IMR-90 (cell line): ENCODE results near the gene PIK3CG. TPM values are rescaled to one million over a fixed set of nuclear protein-coding genes. Genes with fewer than 3 reads are reported as not detected.
A peak's percentile ranks its signal among the peaks of the same experiment; 100 is the strongest.

Experiments used
- ATAC-seq: fragments of 200-7000 bp; cut with Tn5 transposase; 2 replicates; pipeline ENCODE4 v1.9.1; 2020; ENCODE audit warnings: low read depth, mild to moderate bottlenecking, moderate library complexity
- BruUV-seq: library from RNA; stranded (reverse); fragments of 400-500 nt; replicated peaks from 2 replicates; lab custom pipeline; 2021; lab: Mats Ljungman, UMichigan
- CTCF ChIA-PET: fragments of 300-600 bp; formaldehyde crosslinking; extraction: SDS; loops from one replicate; lab custom pipeline; 2021; ENCODE audit warnings: antibody characterized with exemption; lab: Yijun Ruan, JAX
- POLR2A ChIA-PET: fragments of 300-600 bp; sonication (Branson Sonifier 250); formaldehyde crosslinking; loops from one replicate; lab custom pipeline; 2022; ENCODE audit warnings: antibody characterized with exemption; ENCODE audit not compliant: unreplicated experiment; lab: Charles Lee
- DNase-seq: peaks from one replicate; pipeline ENCODE4 v3.0.0; 2013
- H2AFZ ChIP-seq: replicated peaks from 2 replicates; pipeline ENCODE3; 2013; ENCODE audit warnings: low read length, mild to moderate bottlenecking; ENCODE audit not compliant: poor library complexity
- H2AK5ac ChIP-seq: 2 replicates; pipeline ENCODE4 v1.6.1; 2013; ENCODE audit warnings: low read depth, low read length, inconsistent platforms
- H2AK9ac ChIP-seq: replicated peaks from 2 replicates; pipeline ENCODE3; 2013; ENCODE audit warnings: mild to moderate bottlenecking, low read depth, low read length, moderate library complexity; ENCODE audit not compliant: poor library complexity
- H2BK120ac ChIP-seq: 2 replicates; pipeline ENCODE4 v1.6.1; 2013; ENCODE audit warnings: low read depth, low read length, inconsistent platforms
- H2BK15ac ChIP-seq: 3 replicates; pipeline ENCODE4 v1.6.1; 2013; ENCODE audit warnings: low read depth, low read length, inconsistent platforms
- H2BK20ac ChIP-seq: 2 replicates; pipeline ENCODE4 v1.6.1; 2013; ENCODE audit warnings: low read depth, mild to moderate bottlenecking, inconsistent platforms, low read length, moderate library complexity
- H2BK5ac ChIP-seq: 2 replicates; pipeline ENCODE4 v1.6.1; 2013; ENCODE audit warnings: mild to moderate bottlenecking, low read depth, low read length, inconsistent platforms; ENCODE audit not compliant: poor library complexity, severe bottlenecking
- H3K14ac ChIP-seq: replicated peaks from 2 replicates; pipeline ENCODE4 v1.6.1; 2013; ENCODE audit warnings: low read depth, low read length, inconsistent platforms
- H3K18ac ChIP-seq: 2 replicates; pipeline ENCODE4 v1.6.1; 2013; ENCODE audit warnings: low read depth, low read length, control low read depth
- H3K23ac ChIP-seq: 2 replicates; pipeline ENCODE4 v1.6.1; 2013; ENCODE audit warnings: low read depth, low read length, inconsistent platforms
- H3K27ac ChIP-seq: 2 replicates; pipeline ENCODE4 v1.5.1; 2013; ENCODE audit warnings: mild to moderate bottlenecking, control low read depth, low read length; ENCODE audit not compliant: insufficient read depth
- H3K27me3 ChIP-seq: 2 replicates; pipeline ENCODE4 v1.6.1; 2013; ENCODE audit warnings: low read length; ENCODE audit not compliant: control insufficient read depth, insufficient read depth
- H3K36me3 ChIP-seq: 2 replicates; pipeline ENCODE4 v1.6.1; 2013; ENCODE audit warnings: low read length, mixed read lengths; ENCODE audit not compliant: control insufficient read depth, insufficient read depth
- H3K4ac ChIP-seq: 2 replicates; pipeline ENCODE4 v1.6.1; 2013; ENCODE audit warnings: low read depth, low read length, inconsistent platforms
- H3K4me1 ChIP-seq: 2 replicates; pipeline ENCODE4 v1.6.1; 2013; ENCODE audit warnings: low read length, mixed read lengths; ENCODE audit not compliant: control insufficient read depth, insufficient read depth
- H3K4me2 ChIP-seq: 2 replicates; pipeline ENCODE4 v1.6.1; 2013; ENCODE audit warnings: low read depth, mild to moderate bottlenecking, control low read depth, low read length, moderate library complexity
- H3K4me3 ChIP-seq: 2 replicates; pipeline ENCODE4 v1.5.1; 2013; ENCODE audit warnings: low read depth, mild to moderate bottlenecking, control low read depth, low read length, moderate library complexity; ENCODE audit not compliant: insufficient read depth
- H3K56ac ChIP-seq: 2 replicates; pipeline ENCODE4 v1.6.1; 2013; ENCODE audit warnings: low read length, inconsistent platforms; ENCODE audit not compliant: insufficient read depth; ENCODE audit errors: extremely low read depth
- H3K79me1 ChIP-seq, 2 experiments: 2 replicates each; pipeline ENCODE4 v1.6.1; 2013; ENCODE audit warnings: low read length in 2 of 2, inconsistent platforms in 1 of 2, low read depth in 1 of 2
- H3K9ac ChIP-seq: 2 replicates; pipeline ENCODE4 v1.6.1; 2013; ENCODE audit warnings: low read depth, low read length, control low read depth
- H3K9me1 ChIP-seq: 2 replicates; pipeline ENCODE4 v1.6.1; 2013; ENCODE audit warnings: low read length, inconsistent platforms; ENCODE audit not compliant: insufficient read depth
- H3K9me3 ChIP-seq: 2 replicates; pipeline ENCODE4 v1.6.1; 2013; ENCODE audit warnings: low read length; ENCODE audit not compliant: control insufficient read depth, insufficient read depth
- H4K20me1 ChIP-seq: 2 replicates; pipeline ENCODE4 v1.6.1; 2013; ENCODE audit warnings: low read length, inconsistent platforms; ENCODE audit not compliant: insufficient read depth
- H4K5ac ChIP-seq: 2 replicates; pipeline ENCODE4 v1.6.1; 2013; ENCODE audit warnings: mild to moderate bottlenecking, low read depth, low read length, control low read depth
- H4K8ac ChIP-seq, 2 experiments: 2 replicates each; pipeline ENCODE4 v1.6.1; 2013; ENCODE audit warnings: low read depth in 2 of 2, low read length in 2 of 2, control low read depth in 1 of 2, inconsistent platforms in 1 of 2
- H4K91ac ChIP-seq: 2 replicates; pipeline ENCODE4 v1.6.1; 2013; ENCODE audit warnings: low read depth, low read length, inconsistent platforms; ENCODE audit not compliant: insufficient read depth
- BHLHE40 ChIP-seq: fragments of 150-350 bp; IDR thresholded peaks from 2 replicates; pipeline ENCODE4 v1.6.1; 2016; ENCODE audit warnings: mild to moderate bottlenecking, low read depth, low read length
- CHD1 ChIP-seq: IDR thresholded peaks from 2 replicates; pipeline ENCODE4 v1.6.1; 2012; ENCODE audit warnings: low read depth, low read length, improper control_type of control experiment
- CTCF ChIP-seq: conservative IDR thresholded peaks from 2 replicates; pipeline ENCODE4 v1.5.1; 2012; ENCODE audit warnings: mild to moderate bottlenecking, low read depth, low read length, improper control_type of control experiment
- ELK1 ChIP-seq: fragments of 150-350 bp; IDR thresholded peaks from 2 replicates; pipeline ENCODE4 v1.6.1; 2016; ENCODE audit warnings: low read depth, mild to moderate bottlenecking, low read length, moderate library complexity, borderline replicate concordance
- FOS ChIP-seq: fragments of 150-350 bp; IDR thresholded peaks from 2 replicates; pipeline ENCODE4 v1.6.1; 2016; ENCODE audit warnings: low read depth, low read length
- MAFK ChIP-seq: IDR thresholded peaks from 2 replicates; pipeline ENCODE4 v1.6.1; 2012; ENCODE audit warnings: low read depth, low read length, improper control_type of control experiment
- MXI1 ChIP-seq: IDR thresholded peaks from 2 replicates; pipeline ENCODE4 v1.6.1; 2012; ENCODE audit warnings: low read depth, mild to moderate bottlenecking, low read length, moderate library complexity, borderline replicate concordance
- POLR2A ChIP-seq: IDR thresholded peaks from 2 replicates; pipeline ENCODE4 v1.6.1; 2012; ENCODE audit warnings: mild to moderate bottlenecking, low read depth, low read length
- RAD21 ChIP-seq: IDR thresholded peaks from 2 replicates; pipeline ENCODE4 v1.6.1; 2012; ENCODE audit warnings: low read length, improper control_type of control experiment
- RCOR1 ChIP-seq: IDR thresholded peaks from 2 replicates; pipeline ENCODE4 v1.6.1; 2012; ENCODE audit warnings: mild to moderate bottlenecking, low read length, improper control_type of control experiment; ENCODE audit not compliant: insufficient replicate concordance
- RFX5 ChIP-seq: IDR thresholded peaks from 2 replicates; pipeline ENCODE4 v1.8.0; 2012; ENCODE audit warnings: low read depth, mild to moderate bottlenecking, low read length, moderate library complexity
- SMC3 ChIP-seq: fragments of 150-350 bp; IDR thresholded peaks from 2 replicates; pipeline ENCODE4 v1.6.1; 2016; ENCODE audit warnings: low read depth, mild to moderate bottlenecking, antibody characterized with exemption, low read length, moderate library complexity
- WGBS, 2 experiments: methylation state at CpG; one replicate each; pipeline versions ENCODE4 v1.1.5 to v1.1.7; 2013; ENCODE audit warnings: missing lambda C conversion rate in 2 of 2; ENCODE audit not compliant: insufficient read length in 1 of 2; ENCODE audit errors: extremely low coverage in 2 of 2; 5-methylcytosine and 5-hydroxymethylcytosine counted together
- dilution Hi-C: fragments of 300-500 bp; cut with HindIII; formaldehyde crosslinking; loops from one replicate; pipeline ENCODE4 v1.14.3; 2018; ENCODE audit warnings: low sequenced_read_pairs; ENCODE audit not compliant: unreplicated experiment
- in situ Hi-C: fragments of 300-500 bp; cut with MboI; formaldehyde crosslinking; loops from 3 replicates; pipeline ENCODE4 v1.14.3; 2019; ENCODE audit warnings: low sequenced_read_pairs, inconsistent platforms, mixed read lengths
- intact Hi-C: fragments of 100-400 bp; cut with micrococcal nuclease; formaldehyde crosslinking; loops from 2 replicates; pipeline ENCODE4 v1.10.0; 2022
- polyA plus RNA-seq, 3 experiments: library from polyadenylated mRNA; depleted of rRNA; stranded (reverse); fragments of >200 nt; gene quantifications; 2 replicates each; pipeline ENCODE4 v1.2.3, GENCODE V29; 2012; ENCODE audit warnings: low replicate concordance in 1 of 3
- total RNA-seq: library from RNA; depleted of rRNA; stranded (reverse); fragments of >200 nt; gene quantifications from 2 replicates; pipeline ENCODE4 v1.2.3, GENCODE V29; 2012

Gene PIK3CG
- total and polyA plus RNA-seq, 2 of the 4 experiments (the other 2 are of a cell fraction), result under 0.01 TPM; not detected in 1

- Histone ChIP-seq H2AFZ (peak overlapping the region; percentile 24), H2AK5ac (no peak overlapping the region), H3K4ac (no peak overlapping the region), H3K27me3 (no peaks in the 10 kb centered on the region; the same call in 1 of the 2 replicates), H3K56ac (no peak overlapping the region), H4K8ac (no peak overlapping the region), H3K9ac (no peak overlapping the region), H3K18ac (no peak overlapping the region), H3K23ac (no peak overlapping the region), H3K4me1 (no peaks in the 10 kb centered on the region), H3K79me1 (no peaks in the 10 kb centered on the region), H3K4me2 (no peak overlapping the region), H3K9me1 (no peaks in the 10 kb centered on the region), H3K27ac (no peak overlapping the region), H2AK9ac (no peak overlapping the region), H3K4me3 (no peak overlapping the region), H2BK15ac (no peak overlapping the region), H3K14ac (no peak overlapping the region), H4K5ac (no peak overlapping the region), H4K91ac (no peak overlapping the region), H4K20me1 (no peaks in the 10 kb centered on the region), H2BK20ac (no peak overlapping the region), H2BK120ac (no peak overlapping the region), H3K9me3 (no peaks in the 10 kb centered on the region), H2BK5ac (no peak overlapping the region), H3K36me3 (no peaks in the 10 kb centered on the region)
- intact Hi-C loops, result no loop called here
- TF ChIP-seq MXI1 (no peak), SMC3 (no peak), FOS (no peak), CHD1 (no peak), CTCF (no peak), POLR2A (no peak), MAFK (no peak), ELK1 (no peak), RAD21 (no peak), RCOR1 (no peak), BHLHE40 (no peak), RFX5 (no peak)
- ChIA-PET CTCF (interaction anchor here (0.7 kb wide), 1 partner anchor 10 kb away, joined by 3 read pairs; no protein-coding TSS in a partner anchor), POLR2A (no interaction called here)
- in situ Hi-C loops, result no loop called here
- dilution Hi-C loops, result no loop called here
- 100% methylated on average over 1 of the region's 4 CpGs; no CpG with 5 or more reads in 1 of the 2 experiments for WGBS, 2 experiments
- no TSS peak for BruUV-seq
- ATAC-seq (no peak), DNase-seq (no peak)
Observed at GRCh38 chr7:106895246-106895864, 30.3 kb downstream of the PIK3CG start.
